ENCODE data around the gene MT1M.

- TF ChIP-seq, protein P1, sequence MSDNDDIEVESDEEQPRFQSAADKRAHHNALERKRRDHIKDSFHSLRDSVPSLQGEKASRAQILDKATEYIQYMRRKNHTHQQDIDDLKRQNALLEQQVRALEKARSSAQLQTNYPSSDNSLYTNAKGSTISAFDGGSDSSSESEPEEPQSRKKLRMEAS (IDR thresholded peaks at IDR 0.05), result no peak
- TF ChIP-seq POLR2AphosphoS2 (conservative IDR thresholded peaks at IDR 0.05; ENCODE audit: low read length) (no peak), CTCF (IDR thresholded peaks at IDR 0.05) (no peak), HOXA7 (CRISPR knock-in tag; IDR thresholded peaks at IDR 0.05) (no peak), E2F6 (IDR thresholded peaks at IDR 0.05; ENCODE audit: borderline replicate concordance, low read depth) (no peak), REST (IDR thresholded peaks at IDR 0.05) (no peak), RNF2 (IDR thresholded peaks at IDR 0.05; ENCODE audit: borderline replicate concordance, low read depth) (no peak), SREBF2 (IDR thresholded peaks at IDR 0.05) (no peak), CHD2 (IDR thresholded peaks at IDR 0.05; ENCODE audit: low read length, partially characterized antibody) (no peak), POLR2A (IDR thresholded peaks at IDR 0.05; ENCODE audit: low read length) (no peak), EHF (CRISPR knock-in tag; IDR thresholded peaks at IDR 0.05) (no peak)
- TF ChIP-seq, protein P2, sequence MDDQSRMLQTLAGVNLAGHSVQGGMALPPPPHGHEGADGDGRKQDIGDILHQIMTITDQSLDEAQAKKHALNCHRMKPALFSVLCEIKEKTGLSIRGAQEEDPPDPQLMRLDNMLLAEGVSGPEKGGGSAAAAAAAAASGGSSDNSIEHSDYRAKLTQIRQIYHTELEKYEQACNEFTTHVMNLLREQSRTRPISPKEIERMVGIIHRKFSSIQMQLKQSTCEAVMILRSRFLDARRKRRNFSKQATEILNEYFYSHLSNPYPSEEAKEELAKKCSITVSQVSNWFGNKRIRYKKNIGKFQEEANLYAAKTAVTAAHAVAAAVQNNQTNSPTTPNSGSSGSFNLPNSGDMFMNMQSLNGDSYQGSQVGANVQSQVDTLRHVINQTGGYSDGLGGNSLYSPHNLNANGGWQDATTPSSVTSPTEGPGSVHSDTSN (IDR thresholded peaks at IDR 0.05), result no peak
These were observed 46.7 kb downstream of the MT1M start for GRCh38 chr16:56679078-56679730.
